HG03108 (cell line): ENCODE measurements around the gene PRPF31.
"Not testable (repeated sequence)": the region's sequence is repeated elsewhere in the genome, so short reads cannot be mapped to it uniquely, and the experiment has no call there.

Experiments used
- ATAC-seq: cut with Tn5 transposase; IDR thresholded peaks from one replicate; pipeline ENCODE4 v1.9.1; 2021; ENCODE audit warnings: moderate library complexity; ENCODE audit not compliant: unreplicated experiment

PRPF31 gene

GRCh38 chr19:54115109-54116063 lies at the start of gene PRPF31, which contains the start of gene TFPT:
PRPF31 (plus strand) TSS chr19:54115754; CDS start chr19:54118279, 2,525 bp downstream.
TFPT (minus strand) TSS chr19:54115657; CDS start chr19:54115269, 388 bp downstream.
- peak; percentile 78 for ATAC-seq

- ATAC-seq: no peak
These were observed 46.1 kb upstream of the PRPF31 start for GRCh38 chr19:54069470-54069869.

- ATAC-seq: no peak
These were observed 41.7 kb upstream of the PRPF31 start for GRCh38 chr19:54073829-54074228.

GRCh38 chr19:54074851-54075250 lies 40.7 kb upstream of the PRPF31 start:
- ATAC-seq: no peak

GRCh38 chr19:54077334-54077733 lies 38.2 kb upstream of the PRPF31 start:
- no peak for ATAC-seq

GRCh38 chr19:54081032-54081431 lies 34.5 kb upstream of the PRPF31 start, which contains the start of gene TARM1:
TARM1 (minus strand) TSS chr19:54081365; CDS start chr19:54081340, 25 bp downstream.
- ATAC-seq: no peak

- no peak for ATAC-seq
These were observed 31.1 kb upstream of the PRPF31 start for GRCh38 chr19:54084410-54084809.

GRCh38 chr19:54094426-54095000 lies 21.0 kb upstream of the PRPF31 start:
- no peak for ATAC-seq

- no peak for ATAC-seq
These were observed 20.3 kb upstream of the PRPF31 start for GRCh38 chr19:54095136-54095858.

- not testable (repeated sequence) for ATAC-seq
These were observed 19.5 kb upstream of the PRPF31 start for GRCh38 chr19:54095859-54096616.

- no peak for ATAC-seq
These were observed 18.9 kb upstream of the PRPF31 start for GRCh38 chr19:54096617-54097106.

- no peak for ATAC-seq
These were observed 16.2 kb upstream of the PRPF31 start for GRCh38 chr19:54099190-54099902.

GRCh38 chr19:54099903-54100255 lies 15.7 kb upstream of the PRPF31 start:
- not testable (repeated sequence) for ATAC-seq

- no peak for ATAC-seq
These were observed 15.0 kb upstream of the PRPF31 start, which contains the start of gene OSCAR for GRCh38 chr19:54100561-54100960. OSCAR (minus strand) TSS chr19:54100803; CDS start chr19:54100792, 11 bp downstream.

- peak; percentile 94 for ATAC-seq
These were observed 13.0 kb upstream of the PRPF31 start, which contains the start of gene NDUFA3 for GRCh38 chr19:54102421-54103169. NDUFA3 (plus strand) TSS chr19:54102855; CDS start chr19:54102879, 24 bp downstream.

- ATAC-seq: no peak
These were observed 10.4 kb upstream of the PRPF31 start for GRCh38 chr19:54104998-54105715.

GRCh38 chr19:54105796-54106195 lies 9.8 kb upstream of the PRPF31 start:
- ATAC-seq: no peak

- ATAC-seq: no peak
These were observed 8.8 kb upstream of the PRPF31 start for GRCh38 chr19:54106716-54107115.
